Measurements from ENCODE around the gene SLC5A10.

Gene SLC5A10

GRCh38 chr17:19001907-19002590 is 50.1 kb downstream of the SLC5A10 start:
- DNase-seq (ENCODE audit: low read depth in 1 of 2, low spot score in 1 of 2) = no peak

- DNase-seq (ENCODE audit: low read depth in 1 of 2, low spot score in 1 of 2) = no peak
Measured at GRCh38 chr17:19002805-19003542, 51.0 kb downstream of the SLC5A10 start.

GRCh38 chr17:19003543-19004420 is 51.8 kb downstream of the SLC5A10 start:
- DNase-seq (ENCODE audit: low read depth in 1 of 2, low spot score in 1 of 2) = peak; percentile 33 to 37

GRCh38 chr17:19004421-19005136 is 52.6 kb downstream of the SLC5A10 start, which contains the start of gene FAM83G:
TSS of gene FAM83G (minus strand) at chr17:19004764. CDS start at chr17:19004041, 723 bp downstream.
- DNase-seq (ENCODE audit: low read depth in 1 of 2, low spot score in 1 of 2) = peak; percentile 79 to 82

- DNase-seq (ENCODE audit: low read depth in 1 of 2, low spot score in 1 of 2) = no peak
Measured at GRCh38 chr17:19005137-19005773, 53.3 kb downstream of the SLC5A10 start.

- no peak for DNase-seq (ENCODE audit: low read depth in 1 of 2, low spot score in 1 of 2)
Measured at GRCh38 chr17:19005789-19006430, 53.9 kb downstream of the SLC5A10 start.

- DNase-seq (ENCODE audit: low read depth in 1 of 2, low spot score in 1 of 2) = no peak
Measured at GRCh38 chr17:19006698-19007097, 54.7 kb downstream of the SLC5A10 start.

GRCh38 chr17:19009970-19010369 is 58.0 kb downstream of the SLC5A10 start:
- no peak for DNase-seq (ENCODE audit: low read depth in 1 of 2, low spot score in 1 of 2)

- DNase-seq (ENCODE audit: low read depth in 1 of 2, low spot score in 1 of 2) = no peak
Measured at GRCh38 chr17:19010729-19011505, 59.0 kb downstream of the SLC5A10 start.

- DNase-seq (ENCODE audit: low read depth in 1 of 2, low spot score in 1 of 2) = no peak
Measured at GRCh38 chr17:19011581-19011980, 59.6 kb downstream of the SLC5A10 start.

- DNase-seq (ENCODE audit: low read depth in 1 of 2, low spot score in 1 of 2) = no peak
Measured at GRCh38 chr17:19012171-19013080, 60.5 kb downstream of the SLC5A10 start.

GRCh38 chr17:19013226-19013625 is 61.3 kb downstream of the SLC5A10 start:
- no peak for DNase-seq (ENCODE audit: low read depth in 1 of 2, low spot score in 1 of 2)

- no peak for DNase-seq (ENCODE audit: low read depth in 1 of 2, low spot score in 1 of 2)
Measured at GRCh38 chr17:19013806-19014627, 62.1 kb downstream of the SLC5A10 start.

GRCh38 chr17:19014628-19015215 is 62.8 kb downstream of the SLC5A10 start:
- DNase-seq (ENCODE audit: low read depth in 1 of 2, low spot score in 1 of 2) = no peak

- no peak for DNase-seq (ENCODE audit: low read depth in 1 of 2, low spot score in 1 of 2)
Measured at GRCh38 chr17:19015428-19015827, 63.5 kb downstream of the SLC5A10 start.

- no peak for DNase-seq (ENCODE audit: low read depth in 1 of 2, low spot score in 1 of 2)
Measured at GRCh38 chr17:19016297-19016696, 64.3 kb downstream of the SLC5A10 start.

- DNase-seq (ENCODE audit: low read depth in 1 of 2, low spot score in 1 of 2) = no peak
Measured at GRCh38 chr17:19016881-19017280, 64.9 kb downstream of the SLC5A10 start.
